ENCODE results near the gene IGLL5.

Gene IGLL5

DNA sequence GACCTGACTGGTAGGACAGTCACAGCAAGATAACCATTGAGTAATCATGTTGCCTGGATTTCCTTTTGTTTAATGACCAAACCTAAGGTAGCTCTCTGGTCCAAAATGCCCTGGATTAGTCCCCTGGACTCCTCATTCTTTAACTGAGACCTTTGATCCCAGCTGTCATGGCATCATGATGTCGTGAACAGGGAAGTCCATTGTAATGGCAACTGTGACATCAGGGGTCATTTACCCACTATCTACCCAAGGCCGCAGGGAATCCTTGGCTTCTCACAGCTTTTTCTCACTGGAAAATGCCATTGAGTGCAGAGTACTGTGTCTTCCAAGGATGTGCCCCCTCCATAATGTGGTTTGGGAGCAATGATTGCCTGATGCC, 29.1 kb upstream of the IGLL5 start:
- in situ Hi-C loops (cut with HindIII; ENCODE audit: low sequenced_read_pairs), result no loop called here

DNA sequence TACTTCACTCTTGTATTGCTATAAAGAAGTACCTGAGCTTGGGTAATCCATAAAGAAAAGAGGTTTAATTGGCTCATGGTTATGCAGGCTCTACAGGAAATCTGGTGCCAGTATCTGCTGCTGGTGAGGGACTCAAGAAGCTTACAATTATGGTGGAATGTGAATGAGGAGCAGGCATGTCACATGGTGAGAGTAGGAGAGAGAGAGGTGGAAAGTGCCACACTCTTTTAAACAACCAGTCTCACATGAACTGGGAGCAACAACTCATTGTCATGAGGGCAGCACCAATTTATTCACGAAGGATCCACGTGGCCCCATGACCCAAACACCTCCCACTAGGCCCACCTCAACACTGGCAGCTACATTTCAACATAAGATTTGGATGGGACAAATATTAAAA, 24.6 kb upstream of the IGLL5 start:
- in situ Hi-C loops (cut with HindIII; ENCODE audit: low sequenced_read_pairs), result loop anchor here (10.0 kb wide), 1 partner anchor 72 kb away; no protein-coding TSS in a partner anchor

DNA sequence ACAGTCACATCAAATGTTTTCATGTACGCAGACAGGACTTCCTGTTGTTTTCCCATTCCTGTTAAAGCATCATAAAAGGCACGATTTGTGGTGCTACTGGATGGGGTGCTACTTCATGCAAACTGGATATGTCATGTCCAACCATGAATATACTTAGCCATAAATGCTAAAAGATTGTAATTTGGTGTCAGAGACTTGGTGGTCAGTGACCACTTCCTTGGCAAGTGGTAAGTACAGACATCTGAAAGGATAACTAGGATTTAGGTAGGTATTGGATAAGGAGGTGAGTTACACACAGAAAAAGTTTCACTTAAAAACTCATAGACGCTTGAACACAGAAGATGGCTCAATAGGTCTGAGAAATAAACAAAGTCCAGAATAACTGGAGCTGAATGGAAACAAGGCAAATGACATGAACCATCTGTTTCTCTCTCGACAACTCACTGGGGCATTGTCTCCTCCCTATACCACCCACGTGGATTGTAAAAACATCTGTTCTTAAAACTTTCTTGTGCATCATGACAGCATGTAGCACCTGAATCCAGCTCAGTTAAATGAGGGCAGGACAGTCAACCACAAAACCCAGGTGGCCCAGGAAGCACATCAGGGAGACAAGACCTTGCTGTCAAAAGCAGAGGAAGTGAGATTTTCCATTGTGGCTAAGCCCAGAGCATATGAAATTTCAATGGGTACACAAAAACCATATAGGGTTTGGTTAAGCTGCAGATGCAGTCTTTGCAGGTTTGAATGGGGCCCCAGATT, 22.1 kb upstream of the IGLL5 start:
- in situ Hi-C loops (cut with HindIII; ENCODE audit: low sequenced_read_pairs), result loop anchor here (10.0 kb wide), 1 partner anchor 69 kb away; no protein-coding TSS in a partner anchor

DNA sequence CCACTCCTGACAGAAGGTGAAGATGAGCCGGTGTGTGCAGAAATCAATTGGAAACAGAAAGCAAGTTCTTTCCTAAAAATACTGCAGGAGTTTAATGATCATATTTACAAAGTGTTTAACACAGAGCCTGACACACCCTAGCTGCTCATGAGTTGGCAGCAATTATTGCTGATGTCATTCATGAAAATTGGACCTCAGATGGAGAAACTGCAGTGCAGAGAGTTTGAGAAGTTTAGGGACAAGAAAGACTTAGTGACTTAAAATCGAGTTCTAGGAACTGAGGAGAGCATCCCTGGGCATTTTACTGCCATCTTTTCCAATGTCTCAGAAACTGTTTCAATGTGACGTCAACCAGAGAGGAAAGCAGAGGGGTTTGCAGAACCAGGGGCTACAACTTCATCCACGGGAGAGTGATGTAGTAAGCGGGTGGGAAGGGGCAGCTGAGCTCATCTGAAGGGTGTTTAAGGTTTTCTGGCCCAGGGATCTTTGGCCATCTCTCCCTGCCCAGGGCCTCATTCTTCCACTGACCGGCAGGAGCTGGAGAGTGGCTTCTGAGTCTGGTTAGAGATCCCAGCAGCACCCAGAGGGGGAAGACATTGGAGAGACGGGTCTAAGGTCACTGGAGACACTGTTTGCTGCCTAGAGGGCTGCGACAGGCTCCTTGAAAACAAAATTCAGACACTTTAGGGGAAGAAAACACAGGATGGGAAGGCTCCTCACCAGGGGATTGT, 21.1 kb upstream of the IGLL5 start:
- in situ Hi-C loops (cut with HindIII; ENCODE audit: low sequenced_read_pairs), result loop anchor here (10.0 kb wide), 1 partner anchor 68 kb away; no protein-coding TSS in a partner anchor

DNA sequence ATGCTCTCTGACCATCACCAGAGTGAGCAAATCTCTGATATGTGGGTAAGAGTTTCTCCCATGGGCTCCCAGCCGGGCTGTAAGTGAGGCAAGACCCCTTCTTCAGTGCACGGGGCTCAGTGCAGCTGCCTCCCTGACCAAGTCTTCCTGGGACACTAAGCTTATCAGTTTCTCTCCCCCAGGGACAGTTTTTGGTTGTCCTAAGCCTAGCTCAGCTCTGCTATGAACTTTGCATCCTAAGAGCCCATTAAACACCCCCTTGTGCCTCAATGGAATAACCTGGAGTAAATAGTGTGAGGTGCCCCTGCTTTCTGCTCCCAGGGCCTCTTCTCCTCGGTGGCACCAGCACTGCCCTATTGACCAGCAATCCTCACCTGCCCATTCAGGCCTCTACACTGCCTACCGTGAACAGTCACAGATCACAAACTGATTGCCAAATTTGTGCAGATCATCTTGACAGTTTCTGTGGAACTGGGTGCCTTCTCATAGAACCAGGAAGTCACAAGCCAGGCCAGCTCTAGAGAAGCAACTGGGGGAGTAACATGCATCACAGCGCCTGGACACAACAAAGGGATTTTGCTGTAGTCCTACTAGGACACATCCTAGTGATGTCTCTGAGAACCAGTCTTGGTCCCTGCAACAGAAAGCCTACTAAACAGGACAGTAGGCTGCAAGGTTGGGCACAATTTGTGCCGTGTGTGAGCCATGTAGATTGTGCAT, 19.5 kb upstream of the IGLL5 start:
- in situ Hi-C loops (cut with HindIII; ENCODE audit: low sequenced_read_pairs), result loop anchor here (10.0 kb wide), 1 partner anchor 67 kb away; no protein-coding TSS in a partner anchor

DNA sequence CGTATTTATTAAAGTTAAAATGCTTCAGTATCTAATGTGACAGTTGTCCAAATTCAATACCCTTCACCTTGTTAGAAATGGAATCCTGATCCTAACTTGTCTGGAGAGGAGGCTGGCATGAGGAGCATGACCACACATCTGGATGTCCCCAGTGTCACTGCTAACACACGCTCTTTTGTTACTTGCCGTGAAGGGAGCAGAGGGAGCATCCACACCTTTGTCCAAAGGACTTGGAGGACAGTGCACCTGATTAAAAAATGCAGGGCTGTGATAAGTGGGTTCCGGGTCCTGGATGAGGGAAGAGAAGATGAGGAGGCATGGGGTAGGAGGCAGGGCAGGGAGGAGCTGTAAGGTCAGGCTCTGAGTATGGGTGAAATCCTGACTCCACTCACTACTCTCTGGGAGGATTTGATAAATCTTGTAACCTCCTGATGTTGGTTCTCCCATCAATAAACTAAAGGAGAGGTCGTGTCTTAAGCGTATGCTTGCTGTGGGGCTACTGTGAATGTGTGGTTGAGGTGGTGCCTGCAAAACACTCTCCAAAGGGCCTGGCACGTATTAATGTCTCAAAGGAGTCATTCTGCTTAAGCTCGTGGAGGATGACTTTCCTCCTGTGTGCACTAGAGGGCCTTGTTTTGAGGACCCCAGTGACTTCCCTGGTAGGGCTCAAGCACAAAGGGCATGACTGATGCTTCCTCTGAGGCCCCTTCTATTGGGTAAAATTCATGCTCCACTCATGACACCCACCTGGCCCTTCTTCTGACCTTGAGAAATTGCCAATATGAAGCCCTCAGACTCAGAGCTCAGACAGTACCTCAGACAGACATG, 16.8 kb upstream of the IGLL5 start:
- in situ Hi-C loops (cut with HindIII; ENCODE audit: low sequenced_read_pairs), result no loop called here

DNA sequence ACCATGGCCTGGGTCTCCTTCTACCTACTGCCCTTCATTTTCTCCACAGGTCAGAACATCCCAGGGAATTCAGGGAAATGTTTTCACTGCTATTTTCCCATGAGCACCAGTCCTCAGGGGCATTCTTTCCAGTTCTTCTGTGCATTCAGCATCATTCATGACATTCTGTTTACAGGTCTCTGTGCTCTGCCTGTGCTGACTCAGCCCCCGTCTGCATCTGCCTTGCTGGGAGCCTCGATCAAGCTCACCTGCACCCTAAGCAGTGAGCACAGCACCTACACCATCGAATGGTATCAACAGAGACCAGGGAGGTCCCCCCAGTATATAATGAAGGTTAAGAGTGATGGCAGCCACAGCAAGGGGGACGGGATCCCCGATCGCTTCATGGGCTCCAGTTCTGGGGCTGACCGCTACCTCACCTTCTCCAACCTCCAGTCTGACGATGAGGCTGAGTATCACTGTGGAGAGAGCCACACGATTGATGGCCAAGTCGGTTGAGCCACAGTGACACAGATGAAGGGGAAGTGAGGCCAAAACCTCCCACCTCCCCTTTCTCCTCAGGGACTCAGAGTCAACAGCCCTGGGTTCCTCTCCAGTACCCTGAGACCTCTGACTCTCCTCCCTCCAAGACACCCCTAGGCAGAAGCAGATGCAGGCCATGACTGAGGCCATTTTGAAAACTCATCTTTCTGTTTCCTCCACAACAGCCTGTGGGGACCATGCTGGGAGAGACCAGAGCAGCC, 15.9 kb upstream of the IGLL5 start:
- in situ Hi-C loops (cut with HindIII; ENCODE audit: low sequenced_read_pairs), result no loop called here

DNA sequence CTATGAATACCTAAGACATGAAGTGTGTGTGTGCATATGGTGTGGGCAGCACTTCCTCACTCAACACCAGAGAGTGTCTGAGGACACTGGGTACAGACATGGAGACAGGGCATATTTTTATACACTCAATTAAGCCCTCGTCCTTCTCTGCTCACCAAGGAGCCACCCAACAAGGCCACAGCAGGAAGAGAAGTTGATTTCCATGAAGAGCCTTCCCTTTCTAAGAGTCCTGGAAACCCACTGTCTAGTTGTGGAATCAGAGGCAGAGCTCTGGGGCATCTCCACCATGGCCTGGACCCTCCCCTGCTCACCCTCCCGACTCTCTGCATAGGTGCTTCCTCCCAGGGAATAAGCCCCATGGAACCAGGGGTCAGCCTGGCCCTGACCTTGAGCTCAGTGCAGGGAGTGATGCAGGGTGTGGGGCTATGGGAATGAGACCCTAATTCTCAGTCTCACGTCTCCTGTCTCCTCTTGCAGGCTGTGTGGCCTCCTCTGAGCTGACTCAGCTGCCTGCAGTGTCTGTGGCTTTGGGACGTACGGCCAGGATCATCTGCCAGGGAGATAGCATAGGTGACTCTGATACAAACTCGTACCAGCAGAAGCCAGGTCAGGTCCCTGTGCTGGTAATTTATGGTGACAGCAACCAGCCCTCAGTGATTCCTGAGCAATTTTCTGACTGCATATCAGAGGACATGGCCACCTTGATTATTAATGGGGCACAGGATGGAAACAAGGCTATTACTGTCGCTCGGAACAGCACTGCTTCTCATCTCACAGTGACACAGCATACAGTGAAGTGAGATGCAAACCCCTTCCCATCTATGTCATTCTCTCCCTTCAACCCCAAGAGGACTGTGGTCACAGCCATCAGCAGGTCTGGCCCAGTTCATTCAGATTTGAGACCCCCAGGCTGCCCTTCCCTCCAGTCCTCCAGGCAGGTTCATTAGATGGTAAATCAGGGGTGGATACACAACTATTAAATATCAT, 14.6 kb upstream of the IGLL5 start:
- in situ Hi-C loops (cut with HindIII; ENCODE audit: low sequenced_read_pairs), result no loop called here

DNA sequence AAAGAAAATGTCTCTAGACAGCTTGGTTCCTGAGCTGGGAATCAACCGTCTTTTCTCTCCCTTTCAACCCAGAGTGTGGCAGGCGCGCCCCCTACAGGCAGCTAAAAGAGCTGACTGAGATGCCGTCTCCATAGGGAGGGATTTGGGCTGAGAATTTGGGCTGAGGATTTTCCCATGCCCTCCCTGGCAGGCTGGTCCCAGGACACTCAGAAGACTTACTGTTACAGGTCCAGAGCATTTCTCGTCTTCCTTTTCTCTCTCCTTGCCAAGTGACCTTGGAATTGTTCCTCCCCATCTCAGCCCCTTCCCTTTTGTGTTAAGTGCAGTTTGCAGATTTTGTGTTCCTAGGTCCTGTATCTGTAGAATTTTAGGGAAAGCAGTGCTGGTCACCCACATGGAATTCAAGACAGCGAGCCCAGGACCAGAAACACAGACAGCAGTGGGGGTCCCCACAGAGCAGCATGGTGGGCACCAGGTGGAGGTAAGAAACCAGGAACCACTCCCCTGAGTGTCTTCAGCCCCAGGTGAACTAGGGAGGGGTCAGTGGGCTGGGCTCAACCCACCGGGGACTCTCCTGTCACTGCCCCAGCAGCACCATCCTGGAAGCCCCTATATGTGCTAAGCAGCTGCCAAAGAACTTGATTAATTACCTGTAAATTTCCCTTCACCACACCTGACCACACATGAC, 9.9 kb upstream of the IGLL5 start:
- in situ Hi-C loops (cut with HindIII; ENCODE audit: low sequenced_read_pairs), result no loop called here

DNA sequence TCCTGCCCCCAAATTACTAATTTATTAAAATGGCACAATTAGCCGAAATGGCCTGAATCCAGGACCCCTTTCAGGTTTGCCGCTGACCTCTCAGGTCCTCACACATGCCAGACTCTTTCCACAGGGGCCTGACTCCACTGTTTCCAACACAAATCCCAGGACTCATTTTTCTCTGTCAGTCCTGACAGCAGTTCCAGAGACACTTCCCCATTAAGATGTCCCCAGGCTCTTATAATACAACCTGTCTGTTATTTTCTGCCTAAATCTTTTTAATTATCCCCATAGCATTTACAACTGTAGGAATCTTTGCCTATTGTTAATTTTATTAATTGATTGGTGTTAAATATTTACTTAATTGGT, 9.4 kb upstream of the IGLL5 start:
- in situ Hi-C loops (cut with HindIII; ENCODE audit: low sequenced_read_pairs), result no loop called here

DNA sequence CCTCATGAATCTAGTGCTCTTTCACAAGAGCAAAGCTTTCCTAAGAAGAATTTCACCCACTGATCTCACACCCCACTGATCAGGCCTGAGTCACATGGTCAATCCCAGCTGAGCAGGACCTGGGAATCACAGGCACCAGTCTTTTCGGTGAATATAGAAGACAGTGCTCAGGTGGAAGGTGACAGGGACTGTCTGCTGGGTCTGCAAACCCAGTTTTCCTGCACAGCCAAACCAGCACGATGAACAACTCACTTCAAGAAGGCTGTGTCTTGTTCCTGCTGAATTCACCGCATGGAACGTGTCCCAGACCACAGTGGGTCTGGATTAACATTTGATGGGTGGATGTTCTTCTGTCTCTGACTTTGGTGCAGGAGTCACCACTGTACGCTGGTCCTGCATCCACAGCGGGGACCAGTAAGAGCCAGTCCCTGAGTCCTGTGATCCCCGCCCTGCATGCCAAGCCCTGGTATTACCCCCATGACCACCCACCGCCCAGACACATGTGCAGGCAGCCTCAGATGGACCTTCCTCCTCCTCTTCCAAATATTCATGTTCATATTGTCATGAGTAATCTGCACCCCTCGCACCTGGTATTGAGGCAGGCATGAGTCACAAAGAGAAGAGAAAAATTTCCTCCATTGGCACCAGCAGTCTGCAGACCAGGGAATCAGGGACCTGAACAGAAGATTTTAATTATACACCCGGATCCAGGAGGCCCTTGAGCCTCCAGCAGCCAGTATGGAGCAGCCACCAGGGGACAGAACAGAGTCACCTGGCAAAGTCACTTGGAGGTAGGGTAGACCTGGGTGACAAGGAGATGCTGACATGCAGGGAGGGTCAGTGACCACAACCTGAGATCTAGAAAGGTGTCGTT, 8.6 kb upstream of the IGLL5 start:
- in situ Hi-C loops (cut with HindIII; ENCODE audit: low sequenced_read_pairs), result no loop called here

DNA sequence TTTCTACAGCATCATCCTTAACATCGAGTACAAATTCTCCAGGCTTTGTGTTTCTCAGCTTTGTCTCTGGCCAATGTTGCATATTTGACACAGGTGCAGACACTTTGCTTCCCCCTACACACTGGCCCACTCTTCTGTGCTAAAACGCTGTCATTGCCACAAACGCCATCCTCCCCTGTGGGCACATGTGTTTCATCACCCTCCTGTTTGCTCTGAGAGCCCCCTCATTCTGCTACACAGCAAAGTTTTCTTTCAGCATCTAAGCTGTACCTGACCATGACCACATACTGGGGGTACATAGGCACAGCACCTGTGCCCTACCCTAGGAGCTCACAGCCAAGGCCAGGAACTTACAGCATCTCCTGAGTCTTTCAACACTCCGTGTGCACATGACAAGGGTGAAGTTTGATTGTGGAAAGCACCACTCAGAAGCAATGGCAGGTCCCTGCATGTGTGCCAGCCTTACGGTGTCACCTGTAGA, 7.9 kb upstream of the IGLL5 start:
- in situ Hi-C loops (cut with HindIII; ENCODE audit: low sequenced_read_pairs), result no loop called here

DNA sequence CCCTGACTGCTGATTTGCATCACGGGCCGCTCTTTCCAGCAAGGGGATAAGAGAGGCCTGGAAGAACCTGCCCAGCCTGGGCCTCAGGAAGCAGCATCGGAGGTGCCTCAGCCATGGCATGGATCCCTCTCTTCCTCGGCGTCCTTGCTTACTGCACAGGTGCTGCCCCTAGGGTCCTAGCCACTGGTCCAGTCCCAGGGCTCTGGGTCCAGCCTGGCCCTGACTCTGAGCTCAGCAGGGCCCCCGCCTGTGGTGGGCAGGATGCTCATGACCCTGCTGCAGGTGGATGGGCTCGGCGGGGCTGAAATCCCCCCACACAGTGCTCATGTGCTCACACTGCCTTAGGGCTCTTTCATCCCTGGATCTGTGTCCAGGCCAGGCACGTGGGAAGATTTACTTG, 7.0 kb upstream of the IGLL5 start:
- in situ Hi-C loops (cut with HindIII; ENCODE audit: low sequenced_read_pairs), result no loop called here

DNA sequence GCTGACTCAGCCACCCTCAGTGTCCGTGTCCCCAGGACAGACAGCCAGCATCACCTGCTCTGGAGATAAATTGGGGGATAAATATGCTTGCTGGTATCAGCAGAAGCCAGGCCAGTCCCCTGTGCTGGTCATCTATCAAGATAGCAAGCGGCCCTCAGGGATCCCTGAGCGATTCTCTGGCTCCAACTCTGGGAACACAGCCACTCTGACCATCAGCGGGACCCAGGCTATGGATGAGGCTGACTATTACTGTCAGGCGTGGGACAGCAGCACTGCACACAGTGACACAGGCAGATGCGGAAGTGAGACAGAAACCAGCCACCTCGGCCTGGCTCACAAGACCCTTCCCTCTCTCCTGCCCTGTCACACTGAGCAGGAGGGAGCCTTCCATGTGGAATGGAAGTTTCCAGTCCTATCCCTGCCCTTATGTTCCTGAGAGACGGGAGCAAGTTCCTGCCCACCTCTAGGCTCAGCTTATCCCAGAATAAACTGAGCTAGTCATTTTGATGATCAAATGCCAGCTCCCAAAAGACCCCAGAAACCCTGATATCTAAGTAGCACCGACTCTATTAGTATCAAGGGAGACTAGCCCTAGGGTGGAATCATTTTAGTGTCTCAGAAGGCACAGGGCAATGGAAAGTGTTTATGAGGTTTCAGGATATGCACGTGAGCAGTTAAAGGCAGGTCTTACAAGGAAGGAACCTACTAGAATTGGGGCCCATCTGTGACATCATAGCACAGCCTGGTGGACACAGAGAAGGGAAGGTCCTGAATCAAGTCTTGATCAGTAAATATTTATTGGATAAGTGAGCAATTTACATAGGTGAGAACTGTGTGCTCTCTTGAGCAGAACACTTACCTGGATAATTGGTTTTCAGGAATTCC, 6.3 kb upstream of the IGLL5 start:
- in situ Hi-C loops (cut with HindIII; ENCODE audit: low sequenced_read_pairs), result no loop called here

DNA sequence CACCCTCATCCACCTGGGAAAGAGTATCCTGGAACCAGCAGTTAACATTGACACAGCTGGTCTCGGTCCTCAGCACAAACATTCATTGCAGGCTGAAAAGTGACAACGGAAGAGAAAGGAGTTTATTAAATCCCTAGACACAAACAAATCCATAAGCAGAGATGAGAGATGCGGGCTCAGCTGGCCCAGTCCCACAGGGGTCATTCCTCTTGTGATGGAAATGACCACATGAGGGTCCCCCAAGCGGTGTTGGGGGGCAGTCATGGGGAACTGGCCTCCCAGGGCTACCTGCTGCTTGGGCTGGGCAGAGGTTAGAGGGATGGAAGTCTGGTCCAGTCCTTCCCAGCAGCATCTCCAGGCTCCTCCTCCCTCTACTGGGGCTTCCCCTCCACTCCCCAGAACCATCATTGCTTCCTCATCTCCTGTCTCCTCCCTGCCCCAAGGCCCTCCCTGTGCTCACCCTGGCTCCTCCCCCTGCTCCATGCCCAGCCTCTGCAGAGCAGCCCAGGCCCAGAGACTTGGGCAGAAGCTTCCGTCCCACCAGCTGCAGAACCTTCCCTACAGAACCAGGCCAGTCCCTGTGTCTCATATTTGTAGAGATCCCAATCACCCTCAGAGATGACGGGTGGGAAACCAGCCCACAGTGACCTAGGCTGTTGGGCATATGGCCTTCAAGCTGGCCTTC, 5.4 kb upstream of the IGLL5 start:
- in situ Hi-C loops (cut with HindIII; ENCODE audit: low sequenced_read_pairs), result no loop called here

Measured in endothelial cell of hepatic sinusoid (primary cell).